ENCODE results near the gene CSAD.

DNA sequence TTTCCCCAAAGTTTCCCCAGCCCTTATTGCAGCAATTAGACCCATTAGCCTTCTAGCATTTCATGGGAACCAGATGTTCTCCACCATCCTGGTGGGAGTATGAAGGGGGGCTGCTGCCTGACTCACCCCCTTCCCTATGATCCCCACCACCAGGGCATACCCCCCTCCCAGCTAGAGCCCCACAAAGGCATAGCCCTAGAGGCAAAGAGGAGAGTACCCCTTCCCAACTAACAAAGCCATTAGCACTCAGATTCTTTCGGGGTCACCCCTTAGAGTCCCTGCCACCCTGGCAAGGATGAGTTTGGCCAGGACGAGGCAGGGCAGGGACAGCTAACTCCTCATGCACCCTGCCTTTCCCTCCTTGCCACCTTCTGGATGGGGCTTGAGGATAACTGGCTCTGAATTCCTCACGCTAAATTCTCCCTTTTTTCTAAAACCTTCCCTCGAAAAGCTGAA is 42.1 kb upstream of the CSAD start:
- TF ChIP-seq, protein P1, sequence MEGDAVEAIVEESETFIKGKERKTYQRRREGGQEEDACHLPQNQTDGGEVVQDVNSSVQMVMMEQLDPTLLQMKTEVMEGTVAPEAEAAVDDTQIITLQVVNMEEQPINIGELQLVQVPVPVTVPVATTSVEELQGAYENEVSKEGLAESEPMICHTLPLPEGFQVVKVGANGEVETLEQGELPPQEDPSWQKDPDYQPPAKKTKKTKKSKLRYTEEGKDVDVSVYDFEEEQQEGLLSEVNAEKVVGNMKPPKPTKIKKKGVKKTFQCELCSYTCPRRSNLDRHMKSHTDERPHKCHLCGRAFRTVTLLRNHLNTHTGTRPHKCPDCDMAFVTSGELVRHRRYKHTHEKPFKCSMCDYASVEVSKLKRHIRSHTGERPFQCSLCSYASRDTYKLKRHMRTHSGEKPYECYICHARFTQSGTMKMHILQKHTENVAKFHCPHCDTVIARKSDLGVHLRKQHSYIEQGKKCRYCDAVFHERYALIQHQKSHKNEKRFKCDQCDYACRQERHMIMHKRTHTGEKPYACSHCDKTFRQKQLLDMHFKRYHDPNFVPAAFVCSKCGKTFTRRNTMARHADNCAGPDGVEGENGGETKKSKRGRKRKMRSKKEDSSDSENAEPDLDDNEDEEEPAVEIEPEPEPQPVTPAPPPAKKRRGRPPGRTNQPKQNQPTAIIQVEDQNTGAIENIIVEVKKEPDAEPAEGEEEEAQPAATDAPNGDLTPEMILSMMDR (IDR thresholded peaks at IDR 0.05) = no peak
- TF ChIP-seq ZFX (IDR thresholded peaks at IDR 0.05; ENCODE audit: borderline replicate concordance) = no peak

Data from 22Rv1 (cell line).